Right atrium auricular region (tissue), 2 donors: ENCODE measurements around the gene PCDH9. TPM values are rescaled to one million over a fixed set of nuclear protein-coding genes. Genes with fewer than 3 reads are reported as not detected.

Experiments used
- DNase-seq: peaks from one replicate; pipeline ENCODE4 v3.0.0-alpha.2; 2019; ENCODE audit warnings: low spot score
- H3K27ac ChIP-seq, 2 donors: fragments of 200-600 bp; sonication (generic); 1 replicate in 1 of 2; 2 replicates in 1 of 2; pipeline ENCODE4 v1.5.1; 2016 to 2019
- H3K27me3 ChIP-seq, 2 donors: fragments of 200-600 bp; sonication (generic); one replicate each; pipeline versions ENCODE4 v1.5.1 to v1.6.0; 2017 to 2019
- H3K36me3 ChIP-seq: fragments of 200-600 bp; sonication (generic); one replicate; pipeline ENCODE4 v1.5.1; 2016
- H3K4me1 ChIP-seq, 2 donors: fragments of 200-600 bp; sonication (generic); one replicate each; pipeline versions ENCODE4 v1.5.1 to v1.6.0; 2017 to 2019
- H3K4me3 ChIP-seq, 2 donors: fragments of 200-600 bp; sonication (generic); 1 replicate in 1 of 2; 2 replicates in 1 of 2; pipeline ENCODE4 v1.5.1; 2017 to 2019; ENCODE audit warnings: mild to moderate bottlenecking in 1 of 2, moderate library complexity in 1 of 2
- H3K9me3 ChIP-seq, 2 donors: fragments of 200-600 bp; sonication (generic); one replicate each; pipeline ENCODE4 v1.5.1; 2019
- total RNA-seq, 2 donors: library from RNA; depleted of rRNA; stranded (reverse); fragments of >200 nt; gene quantifications; one replicate each; pipeline ENCODE4 v1.1.0, GENCODE V29; 2016
- TF ChIP-seq, protein P1 (sequence below), 2 donors: fragments of 200-600 bp; sonication (generic); IDR thresholded peaks; one replicate each; pipeline ENCODE4 v1.5.1; 2019; ENCODE audit warnings: antibody characterized with exemption in 2 of 2

PCDH9 gene
- total RNA-seq, 2 donors from 2014 or later = 19.4 to 28.7 TPM

GRCh38 chr13:67208552-67208951, 21.6 kb downstream of the PCDH9 start:
- H3K9me3 ChIP-seq = no peaks in the 10 kb centered on the region
- DNase-seq = no peak
- TF ChIP-seq, protein P1, sequence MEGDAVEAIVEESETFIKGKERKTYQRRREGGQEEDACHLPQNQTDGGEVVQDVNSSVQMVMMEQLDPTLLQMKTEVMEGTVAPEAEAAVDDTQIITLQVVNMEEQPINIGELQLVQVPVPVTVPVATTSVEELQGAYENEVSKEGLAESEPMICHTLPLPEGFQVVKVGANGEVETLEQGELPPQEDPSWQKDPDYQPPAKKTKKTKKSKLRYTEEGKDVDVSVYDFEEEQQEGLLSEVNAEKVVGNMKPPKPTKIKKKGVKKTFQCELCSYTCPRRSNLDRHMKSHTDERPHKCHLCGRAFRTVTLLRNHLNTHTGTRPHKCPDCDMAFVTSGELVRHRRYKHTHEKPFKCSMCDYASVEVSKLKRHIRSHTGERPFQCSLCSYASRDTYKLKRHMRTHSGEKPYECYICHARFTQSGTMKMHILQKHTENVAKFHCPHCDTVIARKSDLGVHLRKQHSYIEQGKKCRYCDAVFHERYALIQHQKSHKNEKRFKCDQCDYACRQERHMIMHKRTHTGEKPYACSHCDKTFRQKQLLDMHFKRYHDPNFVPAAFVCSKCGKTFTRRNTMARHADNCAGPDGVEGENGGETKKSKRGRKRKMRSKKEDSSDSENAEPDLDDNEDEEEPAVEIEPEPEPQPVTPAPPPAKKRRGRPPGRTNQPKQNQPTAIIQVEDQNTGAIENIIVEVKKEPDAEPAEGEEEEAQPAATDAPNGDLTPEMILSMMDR (IDR thresholded peaks at IDR 0.05) = no peak
- H3K4me3 ChIP-seq = no peak overlapping the region
- no peaks in the 10 kb centered on the region for H3K27me3 ChIP-seq
- no peaks in the 10 kb centered on the region for H3K36me3 ChIP-seq
- H3K4me1 ChIP-seq = peaks cover 0 to 7% of the 10 kb centered on the region in 2 donors
- no peak overlapping the region for H3K27ac ChIP-seq

- Histone ChIP-seq H3K4me3 (no peak overlapping the region), H3K36me3 (no peaks in the 10 kb centered on the region), H3K27me3 (no peaks in the 10 kb centered on the region), H3K4me1 (peaks cover 0 to 7% of the 10 kb centered on the region in 2 donors), H3K9me3 (no peaks in the 10 kb centered on the region), H3K27ac (no peak overlapping the region)
- no peak for DNase-seq
- TF ChIP-seq, protein P1 (IDR thresholded peaks at IDR 0.05) = no peak
Measured at GRCh38 chr13:67204764-67205163, 25.4 kb downstream of the PCDH9 start.

DNA sequence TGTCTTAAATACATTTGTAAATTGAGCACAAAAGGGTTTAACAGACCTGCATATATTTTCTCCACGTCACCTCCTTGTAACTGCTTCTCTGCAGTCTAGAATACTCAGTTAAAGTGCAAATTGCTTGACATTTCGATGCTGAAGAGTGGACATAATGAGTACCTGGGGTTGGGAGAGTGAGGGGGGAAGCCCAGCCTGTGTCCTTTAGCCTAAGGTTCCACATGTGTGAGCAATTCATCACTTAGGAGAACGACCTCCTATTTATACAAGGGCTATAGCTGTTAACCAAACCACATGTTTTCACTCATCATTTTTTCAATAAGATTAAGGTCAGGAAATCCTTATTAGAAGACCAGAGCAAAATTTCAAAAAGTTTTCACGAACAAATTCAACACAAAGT, 29.5 kb downstream of the PCDH9 start:
- Histone ChIP-seq H3K27me3 (no peaks in the 10 kb centered on the region), H3K36me3 (no peaks in the 10 kb centered on the region), H3K4me3 (no peak overlapping the region), H3K9me3 (no peaks in the 10 kb centered on the region), H3K4me1 (peaks cover 0 to 7% of the 10 kb centered on the region in 2 donors), H3K27ac (no peak overlapping the region)
- no peak for DNase-seq
- TF ChIP-seq, protein P1 (IDR thresholded peaks at IDR 0.05) = no peak

DNA sequence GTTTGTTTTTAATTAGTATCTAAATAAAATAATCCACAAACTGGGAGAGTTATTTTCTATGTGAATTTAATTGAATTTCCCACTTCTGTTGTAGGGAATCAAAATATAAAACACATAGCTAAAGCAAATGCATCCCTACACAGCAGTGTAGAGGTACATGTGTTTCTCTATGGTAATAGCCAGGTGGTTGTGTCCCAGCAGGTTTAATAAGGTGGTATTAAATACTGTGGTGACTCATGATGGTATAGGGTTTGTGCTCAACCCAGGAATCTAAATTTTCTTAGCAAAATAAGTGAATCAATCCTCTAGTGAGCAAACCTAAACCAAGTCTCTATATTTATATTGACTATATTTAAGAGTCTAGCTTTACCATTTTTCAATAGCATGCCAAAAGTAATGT, 30.0 kb downstream of the PCDH9 start:
- Histone ChIP-seq H3K36me3 (no peaks in the 10 kb centered on the region), H3K27ac (no peak overlapping the region), H3K4me3 (no peak overlapping the region), H3K27me3 (no peaks in the 10 kb centered on the region), H3K9me3 (no peaks in the 10 kb centered on the region), H3K4me1 (peaks cover 0 to 7% of the 10 kb centered on the region in 2 donors)
- TF ChIP-seq, protein P1 (IDR thresholded peaks at IDR 0.05) = no peak
- DNase-seq = no peak

DNA sequence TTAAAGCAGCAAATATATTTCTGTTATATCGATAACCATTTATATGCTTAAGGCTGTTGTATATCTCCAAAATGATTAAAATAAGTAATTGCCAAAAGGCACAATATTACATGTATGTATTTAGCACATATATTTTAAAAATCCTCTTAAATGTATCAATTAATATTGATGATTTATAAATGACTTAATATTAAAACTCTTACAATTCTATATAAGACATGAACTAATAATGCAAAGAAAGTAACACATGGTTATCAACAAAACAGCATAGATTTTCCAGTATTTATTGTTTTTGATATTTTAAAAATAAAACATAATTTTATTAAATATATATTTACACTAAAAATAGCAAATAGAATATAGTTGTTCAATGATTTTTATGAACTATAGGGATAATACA, 32.4 kb downstream of the PCDH9 start:
- H3K27me3 ChIP-seq = no peaks in the 10 kb centered on the region
- no peak overlapping the region for H3K27ac ChIP-seq
- no peaks in the 10 kb centered on the region for H3K36me3 ChIP-seq
- H3K4me3 ChIP-seq = no peak overlapping the region
- DNase-seq = no peak
- TF ChIP-seq, protein P1 (IDR thresholded peaks at IDR 0.05) = no peak
- H3K4me1 ChIP-seq = no peaks in the 10 kb centered on the region
- H3K9me3 ChIP-seq = no peaks in the 10 kb centered on the region

DNA sequence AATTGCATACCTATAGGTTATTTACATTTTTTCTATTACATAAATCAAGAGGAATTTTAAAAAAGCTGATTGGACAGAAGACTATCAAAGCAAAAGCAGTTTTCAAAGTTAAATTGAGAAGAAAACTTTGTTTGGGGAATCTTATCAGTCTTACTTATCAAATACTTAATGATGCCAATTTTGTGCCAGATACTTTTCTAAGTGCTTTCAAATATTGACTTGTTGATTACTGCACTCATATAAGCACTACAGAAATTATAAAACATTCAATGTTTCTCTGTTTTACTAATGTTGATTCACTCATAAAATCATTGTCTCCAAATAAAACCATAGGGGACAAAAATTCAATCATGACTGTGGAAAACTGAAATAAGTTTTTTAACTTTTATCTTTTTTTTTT, 36.2 kb downstream of the PCDH9 start:
- DNase-seq = no peak
- no peaks in the 10 kb centered on the region for H3K9me3 ChIP-seq
- H3K36me3 ChIP-seq = no peaks in the 10 kb centered on the region
- no peak overlapping the region for H3K4me3 ChIP-seq
- H3K4me1 ChIP-seq = no peaks in the 10 kb centered on the region
- TF ChIP-seq, protein P1 (IDR thresholded peaks at IDR 0.05) = no peak
- H3K27ac ChIP-seq = no peak overlapping the region
- no peaks in the 10 kb centered on the region for H3K27me3 ChIP-seq
